ENCODE measurements around the gene RSBN1L.

GRCh38 chr7:77826300-77826699 lies 130.0 kb downstream of the RSBN1L start:
- TF ChIP-seq CTCF (conservative IDR thresholded peaks at IDR 0.05; ENCODE audit: low read length) = no peak
- no peak for TF ChIP-seq EZH2phosphoT487 (IDR thresholded peaks at IDR 0.05; ENCODE audit: borderline replicate concordance)
